LNCAP (cell line): ENCODE data around the gene ALAS1.

Experiments
- CTCF ChIP-seq: fragments of 450-650 bp; IDR thresholded peaks from 2 replicates; pipeline ENCODE4 v1.5.1; 2017; ENCODE audit warnings: mild to moderate bottlenecking

ALAS1 gene

DNA sequence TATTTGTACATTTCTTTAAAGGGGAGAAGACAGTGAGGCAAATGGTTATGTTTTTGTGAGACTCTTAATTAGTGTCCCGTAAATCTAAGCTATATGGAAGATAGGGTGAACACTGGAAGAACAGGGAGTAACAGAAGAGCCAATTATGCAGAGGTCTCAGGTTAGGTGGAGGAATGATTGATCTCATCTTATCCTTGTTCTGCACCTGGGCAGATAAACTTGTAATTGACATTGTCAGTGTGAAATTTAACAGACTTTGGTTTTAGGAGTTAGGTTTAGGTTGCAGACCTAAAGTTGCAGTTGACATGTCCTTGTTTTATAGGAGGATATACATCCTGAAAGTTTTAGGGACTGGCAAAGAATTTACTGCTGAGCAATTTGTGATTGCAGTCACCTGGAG, 44.1 kb downstream of the ALAS1 start:
- TF ChIP-seq CTCF = no peak

DNA sequence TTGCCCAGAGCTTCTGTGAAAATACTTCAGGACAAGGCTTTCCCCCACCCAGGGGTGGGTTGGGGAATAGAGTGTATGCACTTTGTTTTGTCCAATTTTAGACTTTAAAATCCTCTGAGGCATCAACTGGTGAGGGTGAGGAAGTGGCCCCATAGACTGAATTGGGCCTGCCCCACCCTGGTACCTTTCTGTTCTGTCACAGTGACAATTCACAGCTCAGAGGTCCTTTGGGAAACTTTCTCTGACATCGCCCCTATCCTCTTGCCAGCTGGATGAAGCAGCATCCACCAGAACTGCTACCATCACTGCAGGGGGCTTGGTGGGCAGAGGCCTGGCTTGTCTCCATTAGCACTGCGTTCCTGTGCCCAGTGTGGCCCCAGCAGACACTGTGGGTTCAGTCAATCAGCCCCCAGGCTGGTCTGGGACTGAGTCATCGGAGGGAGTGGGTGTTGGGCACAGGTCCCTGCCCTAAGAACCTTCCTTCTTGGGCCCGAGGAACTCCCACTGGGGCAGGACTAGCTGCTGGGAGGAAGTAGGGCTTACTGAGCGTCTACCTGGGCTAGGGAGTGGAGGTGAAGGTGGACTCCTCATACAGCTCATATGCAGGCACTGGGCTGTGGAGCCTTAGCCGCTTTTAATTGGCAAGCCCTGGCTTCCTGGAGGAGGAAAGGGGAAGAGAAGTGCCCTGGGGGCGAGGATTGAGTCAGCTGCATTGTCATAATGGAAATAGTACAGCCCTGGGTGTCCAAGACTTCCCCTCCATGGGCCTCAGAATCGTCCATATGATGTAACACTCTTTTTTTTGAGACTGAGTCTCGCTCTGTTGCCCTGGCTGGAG, 46.0 kb downstream of the ALAS1 start:
- no peak for TF ChIP-seq CTCF

DNA sequence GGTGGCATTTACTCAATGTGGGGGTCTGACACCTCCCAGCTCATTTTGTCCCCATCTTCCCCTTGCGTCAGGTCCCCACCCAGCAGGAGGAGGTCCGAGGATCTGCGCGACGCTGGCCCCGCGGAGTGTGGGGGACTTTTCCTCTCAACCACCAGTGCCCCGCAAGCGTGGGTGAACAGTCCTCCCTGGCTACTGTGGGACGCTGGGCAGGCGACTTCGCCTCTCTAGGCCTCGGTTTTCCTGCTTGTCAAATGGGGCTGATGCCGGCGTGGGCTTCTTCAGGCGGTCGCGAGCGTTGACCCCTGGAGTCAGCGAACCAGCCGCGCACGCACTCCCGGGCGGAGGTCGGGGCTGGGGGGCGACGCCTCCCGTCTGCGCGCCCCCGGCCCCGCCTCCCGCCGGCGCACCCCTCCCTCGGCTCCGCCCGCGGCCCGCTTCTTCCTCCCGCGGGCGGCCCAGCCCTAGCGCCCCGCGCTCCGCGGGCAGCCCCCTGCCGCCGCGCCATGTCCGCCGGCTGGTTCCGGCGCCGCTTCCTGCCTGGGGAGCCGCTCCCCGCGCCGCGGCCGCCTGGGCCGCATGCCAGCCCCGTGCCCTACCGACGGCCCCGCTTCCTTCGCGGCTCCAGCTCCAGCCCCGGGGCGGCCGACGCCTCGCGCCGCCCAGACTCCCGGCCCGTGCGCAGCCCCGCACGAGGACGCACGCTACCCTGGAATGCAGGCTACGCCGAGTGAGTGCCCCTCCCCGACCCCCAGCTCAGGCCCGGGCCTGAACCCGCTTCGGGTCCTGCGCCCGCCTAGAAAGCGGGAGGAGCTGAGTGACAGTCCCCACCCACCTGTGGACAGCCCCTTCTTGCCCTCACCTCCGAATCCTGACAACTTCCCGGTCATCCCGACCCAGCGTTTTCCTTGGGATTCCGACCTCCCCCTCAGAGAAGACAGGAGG, 47.6 kb downstream of the ALAS1 start, which contains the start of gene PPM1M:
PPM1M (plus strand) TSS at position 438 of the 942 bp plus-strand sequence; CDS start at position 504, 66 bp downstream.
- no peak for TF ChIP-seq CTCF

DNA sequence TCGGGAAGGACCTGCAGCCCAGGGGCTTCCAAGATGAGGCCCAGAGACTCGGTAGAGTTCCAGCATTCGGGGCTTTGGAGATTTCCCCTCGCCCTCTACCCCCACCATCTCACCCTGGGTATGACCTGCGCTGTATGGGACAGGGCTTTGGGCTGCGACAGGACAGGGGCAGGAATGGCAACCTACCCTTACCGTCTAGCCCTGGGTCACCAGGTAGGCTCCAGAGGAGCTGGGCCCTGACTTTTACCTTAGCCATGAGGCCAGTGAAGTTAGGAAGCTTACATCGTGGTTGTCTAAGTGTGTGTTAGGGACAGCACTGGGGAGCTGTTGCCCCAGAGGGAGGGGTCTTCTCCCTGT, 48.3 kb downstream of the ALAS1 start:
- TF ChIP-seq CTCF = no peak

GRCh38 chr3:52246728-52247408, 48.9 kb downstream of the ALAS1 start:
- TF ChIP-seq CTCF = no peak

GRCh38 chr3:52247409-52248164, 49.6 kb downstream of the ALAS1 start:
- TF ChIP-seq CTCF = no peak

- no peak for TF ChIP-seq CTCF
Measured at GRCh38 chr3:52248165-52248541, 50.2 kb downstream of the ALAS1 start.
